ENCODE data around the gene TNC.

- TF ChIP-seq, protein P1, sequence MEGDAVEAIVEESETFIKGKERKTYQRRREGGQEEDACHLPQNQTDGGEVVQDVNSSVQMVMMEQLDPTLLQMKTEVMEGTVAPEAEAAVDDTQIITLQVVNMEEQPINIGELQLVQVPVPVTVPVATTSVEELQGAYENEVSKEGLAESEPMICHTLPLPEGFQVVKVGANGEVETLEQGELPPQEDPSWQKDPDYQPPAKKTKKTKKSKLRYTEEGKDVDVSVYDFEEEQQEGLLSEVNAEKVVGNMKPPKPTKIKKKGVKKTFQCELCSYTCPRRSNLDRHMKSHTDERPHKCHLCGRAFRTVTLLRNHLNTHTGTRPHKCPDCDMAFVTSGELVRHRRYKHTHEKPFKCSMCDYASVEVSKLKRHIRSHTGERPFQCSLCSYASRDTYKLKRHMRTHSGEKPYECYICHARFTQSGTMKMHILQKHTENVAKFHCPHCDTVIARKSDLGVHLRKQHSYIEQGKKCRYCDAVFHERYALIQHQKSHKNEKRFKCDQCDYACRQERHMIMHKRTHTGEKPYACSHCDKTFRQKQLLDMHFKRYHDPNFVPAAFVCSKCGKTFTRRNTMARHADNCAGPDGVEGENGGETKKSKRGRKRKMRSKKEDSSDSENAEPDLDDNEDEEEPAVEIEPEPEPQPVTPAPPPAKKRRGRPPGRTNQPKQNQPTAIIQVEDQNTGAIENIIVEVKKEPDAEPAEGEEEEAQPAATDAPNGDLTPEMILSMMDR (IDR thresholded peaks at IDR 0.05), result no peak
- no peak for TF ChIP-seq POLR2A (IDR thresholded peaks at IDR 0.05)
Measured at GRCh38 chr9:115012486-115012885, 105.5 kb downstream of the TNC start.
